Measurements from ENCODE around the gene CPNE9.
A peak's percentile ranks its signal among the peaks of the same experiment; 100 is the strongest.
"Not testable (repeated sequence)": the region's sequence is repeated elsewhere in the genome, so short reads cannot be mapped to it uniquely, and the experiment has no call there.

The CPNE9 gene

GRCh38 chr3:9748031-9748430, 44.4 kb downstream of the CPNE9 start:
- no peak for DNase-seq (ENCODE audit: low read depth)

- no peak for DNase-seq (ENCODE audit: low read depth)
These were observed 45.6 kb downstream of the CPNE9 start for GRCh38 chr3:9749296-9749644.

GRCh38 chr3:9749645-9750555, 46.3 kb downstream of the CPNE9 start, which contains the start of gene OGG1:
OGG1 (plus strand) TSS chr3:9749952; CDS start chr3:9750287, 335 bp downstream.
- DNase-seq (ENCODE audit: low read depth) = peak; percentile 90

- DNase-seq (ENCODE audit: low read depth) = no peak
These were observed 47.2 kb downstream of the CPNE9 start for GRCh38 chr3:9750556-9751411.

GRCh38 chr3:9754678-9755077, 51.0 kb downstream of the CPNE9 start:
- DNase-seq (ENCODE audit: low read depth) = no peak

GRCh38 chr3:9757427-9757826, 53.8 kb downstream of the CPNE9 start:
- no peak for DNase-seq (ENCODE audit: low read depth)

GRCh38 chr3:9760779-9761505, 57.3 kb downstream of the CPNE9 start:
- DNase-seq (ENCODE audit: low read depth) = no peak

- DNase-seq (ENCODE audit: low read depth) = no peak
These were observed 58.3 kb downstream of the CPNE9 start for GRCh38 chr3:9761919-9762318.

- DNase-seq (ENCODE audit: low read depth) = no peak
These were observed 59.2 kb downstream of the CPNE9 start for GRCh38 chr3:9762871-9763270.

GRCh38 chr3:9765865-9766264, 62.2 kb downstream of the CPNE9 start:
- no peak for DNase-seq (ENCODE audit: low read depth)

- no peak for DNase-seq (ENCODE audit: low read depth)
These were observed 63.8 kb downstream of the CPNE9 start for GRCh38 chr3:9767418-9767817.

- no peak for DNase-seq (ENCODE audit: low read depth)
These were observed 64.6 kb downstream of the CPNE9 start for GRCh38 chr3:9768141-9768775.

- DNase-seq (ENCODE audit: low read depth) = no peak
These were observed 65.4 kb downstream of the CPNE9 start for GRCh38 chr3:9769012-9769411.

GRCh38 chr3:9769426-9770275, 66.0 kb downstream of the CPNE9 start, which contains the start of gene CAMK1:
CAMK1 (minus strand) TSS chr3:9769947; CDS start chr3:9767749, 2,198 bp downstream.
- DNase-seq (ENCODE audit: low read depth) = no peak

GRCh38 chr3:9770276-9770812, 66.7 kb downstream of the CPNE9 start:
- no peak for DNase-seq (ENCODE audit: low read depth)

GRCh38 chr3:9771007-9771406, 67.4 kb downstream of the CPNE9 start:
- DNase-seq (ENCODE audit: low read depth) = not testable (repeated sequence)

- DNase-seq (ENCODE audit: low read depth) = no peak
These were observed 73.5 kb downstream of the CPNE9 start for GRCh38 chr3:9776896-9777693.

GRCh38 chr3:9777694-9778021, 74.0 kb downstream of the CPNE9 start:
- DNase-seq (ENCODE audit: low read depth) = no peak

- no peak for DNase-seq (ENCODE audit: low read depth)
These were observed 74.8 kb downstream of the CPNE9 start for GRCh38 chr3:9778143-9779074.
